Left lung (tissue), 10 donors: ENCODE results near the gene PSG11. TPM values are rescaled to one million over a fixed set of nuclear protein-coding genes. Genes with fewer than 3 reads are reported as not detected.
"Not testable (repeated sequence)": the region's sequence is repeated elsewhere in the genome, so short reads cannot be mapped to it uniquely, and the experiment has no call there.

ENCODE experiments used
- ATAC-seq: fragments of 200-7000 bp; cut with Tn5 transposase; one replicate; pipeline ENCODE4 v1.9.1; 2020; ENCODE audit warnings: moderate library complexity
- DNase-seq, 4 donors: peaks; one replicate each; pipeline ENCODE4 v3.0.0-alpha.2; 2013 to 2020
- H3K27ac ChIP-seq, 2 donors: fragments of 200-600 bp; sonication (generic) in 1 of 2; one replicate each; pipeline versions ENCODE4 v1.5.0 to v1.8.0; 2020 to 2021
- H3K27me3 ChIP-seq, 2 donors: fragments of 200-600 bp; sonication (generic) in 1 of 2; one replicate each; pipeline versions ENCODE4 v1.5.0 to v1.8.0; 2020 to 2021
- H3K36me3 ChIP-seq, 2 donors: fragments of 200-600 bp; sonication (generic) in 1 of 2; one replicate each; pipeline versions ENCODE4 v1.5.0 to v1.8.0; 2020 to 2021
- H3K4me1 ChIP-seq, 2 donors: fragments of 200-600 bp; one replicate each; pipeline ENCODE4 v1.8.0; 2021
- H3K4me3 ChIP-seq, 2 donors: fragments of 200-600 bp; sonication (generic) in 1 of 2; one replicate each; pipeline versions ENCODE4 v1.5.0 to v1.8.0; 2020 to 2021; ENCODE audit warnings: mild to moderate bottlenecking in 1 of 2
- H3K9me3 ChIP-seq, 2 donors: fragments of 200-600 bp; sonication (generic) in 1 of 2; one replicate each; pipeline versions ENCODE4 v1.5.0 to v1.8.0; 2020 to 2021
- intact Hi-C, 2 donors: fragments of 100-400 bp; cut with DNase I; formaldehyde crosslinking; loops; one replicate each; pipeline versions ENCODE4 v1.11.2 to v1.14.2; 2022
- polyA plus RNA-seq, 6 donors: library from polyadenylated mRNA; unstranded; fragments of 120-200 nt; gene quantifications; one replicate each; pipeline ENCODE4 v1.2.1, GENCODE V29; 2013; ENCODE audit not compliant: insufficient read length in 6 of 6
- total RNA-seq, 2 donors: library from RNA; stranded (reverse); fragmentation: NEBNext Ultra II Directional; extraction: Animal tissue kit (Norgen Biotek cat#: 25700); gene quantifications; one replicate each; pipeline ENCODE4 v1.2.1, GENCODE V29; 2021
- TF ChIP-seq, protein P1 (sequence below), 2 donors: fragments of 200-600 bp; sonication (generic) in 1 of 2; IDR thresholded peaks; one replicate each; pipeline versions ENCODE4 v1.5.0 to v1.8.0; 2021; ENCODE audit warnings: antibody characterized with exemption in 2 of 2
- donor health status: DM: no; HTN: yes; CAD: no.
- donor health status: DM: no; HTN: no; CAD: no.

The PSG11 gene
- total and polyA plus RNA-seq, 8 donors: 0.24 TPM; not detected in 7

DNA sequence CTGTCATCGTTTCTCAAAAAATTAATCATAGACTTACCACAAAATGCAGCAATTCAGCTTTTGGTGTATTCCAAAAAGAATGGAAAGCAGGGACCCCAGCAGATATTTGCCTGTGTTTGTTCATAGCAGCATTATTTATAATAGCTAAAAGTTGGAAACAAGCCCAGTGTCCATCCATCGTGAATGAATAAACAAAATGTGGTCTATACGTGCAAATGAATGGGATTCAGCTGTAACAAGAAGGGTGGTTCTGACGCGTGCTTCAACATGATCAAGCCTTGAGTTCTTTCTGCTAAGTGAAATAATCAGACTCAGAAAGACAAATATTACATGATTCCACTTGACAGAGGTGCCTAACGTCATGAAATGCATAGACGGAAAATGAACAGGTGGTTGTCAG lies 36.4 kb downstream of the PSG11 start:
- TF ChIP-seq, protein P1, sequence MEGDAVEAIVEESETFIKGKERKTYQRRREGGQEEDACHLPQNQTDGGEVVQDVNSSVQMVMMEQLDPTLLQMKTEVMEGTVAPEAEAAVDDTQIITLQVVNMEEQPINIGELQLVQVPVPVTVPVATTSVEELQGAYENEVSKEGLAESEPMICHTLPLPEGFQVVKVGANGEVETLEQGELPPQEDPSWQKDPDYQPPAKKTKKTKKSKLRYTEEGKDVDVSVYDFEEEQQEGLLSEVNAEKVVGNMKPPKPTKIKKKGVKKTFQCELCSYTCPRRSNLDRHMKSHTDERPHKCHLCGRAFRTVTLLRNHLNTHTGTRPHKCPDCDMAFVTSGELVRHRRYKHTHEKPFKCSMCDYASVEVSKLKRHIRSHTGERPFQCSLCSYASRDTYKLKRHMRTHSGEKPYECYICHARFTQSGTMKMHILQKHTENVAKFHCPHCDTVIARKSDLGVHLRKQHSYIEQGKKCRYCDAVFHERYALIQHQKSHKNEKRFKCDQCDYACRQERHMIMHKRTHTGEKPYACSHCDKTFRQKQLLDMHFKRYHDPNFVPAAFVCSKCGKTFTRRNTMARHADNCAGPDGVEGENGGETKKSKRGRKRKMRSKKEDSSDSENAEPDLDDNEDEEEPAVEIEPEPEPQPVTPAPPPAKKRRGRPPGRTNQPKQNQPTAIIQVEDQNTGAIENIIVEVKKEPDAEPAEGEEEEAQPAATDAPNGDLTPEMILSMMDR (IDR thresholded peaks at IDR 0.05): no peak
- ATAC-seq (no peak), DNase-seq (no peak)
- no peaks in the 10 kb centered on the region for H3K9me3 ChIP-seq
- H3K27me3 ChIP-seq: no peaks in the 10 kb centered on the region
- intact Hi-C loops: no loop called here
- no peaks in the 10 kb centered on the region for H3K36me3 ChIP-seq
- no peak overlapping the region for H3K27ac ChIP-seq
- no peak overlapping the region for H3K4me3 ChIP-seq
- no peaks in the 10 kb centered on the region for H3K4me1 ChIP-seq

DNA sequence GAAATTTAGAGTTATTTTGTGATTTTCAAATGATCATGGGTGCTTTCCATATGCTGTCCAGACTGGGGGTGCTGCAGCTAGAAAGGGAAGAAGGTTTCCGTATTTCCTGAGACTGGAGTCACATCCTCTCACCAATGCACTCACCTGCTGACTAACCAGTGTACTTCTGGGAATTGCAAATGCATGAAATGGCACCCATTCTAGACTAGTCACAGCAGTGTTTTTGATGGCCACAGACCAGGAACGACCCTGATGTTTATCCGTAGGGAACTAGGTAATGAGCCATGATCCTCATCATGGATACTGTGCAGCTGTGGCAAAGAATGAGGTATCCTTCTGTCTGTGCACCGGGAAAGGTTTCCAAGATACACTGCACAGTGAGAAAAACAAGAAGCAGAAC lies 37.1 kb downstream of the PSG11 start:
- H3K27me3 ChIP-seq, H3K27ac ChIP-seq, H3K4me1 ChIP-seq, DNase-seq, intact Hi-C loops, H3K36me3 ChIP-seq, H3K9me3 ChIP-seq, ATAC-seq, H3K4me3 ChIP-seq: not testable (repeated sequence)

DNA sequence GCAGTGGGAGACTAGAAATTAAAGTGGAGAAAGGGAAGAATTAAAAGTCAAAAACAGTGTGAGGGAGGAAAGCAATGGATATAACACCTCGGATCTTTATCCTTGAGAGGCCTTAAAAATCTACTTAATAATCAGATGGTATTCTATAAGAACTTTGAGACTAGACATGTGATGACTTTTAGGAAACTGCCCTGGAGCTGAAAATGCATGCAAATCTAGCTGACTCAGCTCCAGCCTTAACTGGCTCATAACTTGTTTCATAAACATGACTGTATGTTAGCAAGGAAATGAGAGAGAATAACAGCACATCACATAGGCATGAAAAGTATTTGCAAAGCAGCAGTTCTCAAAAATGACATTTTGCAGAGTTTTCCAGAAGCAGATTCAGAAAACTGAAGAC lies 38.1 kb downstream of the PSG11 start:
- H3K27ac ChIP-seq, H3K27me3 ChIP-seq, H3K4me1 ChIP-seq, H3K36me3 ChIP-seq, intact Hi-C loops, ATAC-seq, DNase-seq, H3K9me3 ChIP-seq, H3K4me3 ChIP-seq: not testable (repeated sequence)

DNA sequence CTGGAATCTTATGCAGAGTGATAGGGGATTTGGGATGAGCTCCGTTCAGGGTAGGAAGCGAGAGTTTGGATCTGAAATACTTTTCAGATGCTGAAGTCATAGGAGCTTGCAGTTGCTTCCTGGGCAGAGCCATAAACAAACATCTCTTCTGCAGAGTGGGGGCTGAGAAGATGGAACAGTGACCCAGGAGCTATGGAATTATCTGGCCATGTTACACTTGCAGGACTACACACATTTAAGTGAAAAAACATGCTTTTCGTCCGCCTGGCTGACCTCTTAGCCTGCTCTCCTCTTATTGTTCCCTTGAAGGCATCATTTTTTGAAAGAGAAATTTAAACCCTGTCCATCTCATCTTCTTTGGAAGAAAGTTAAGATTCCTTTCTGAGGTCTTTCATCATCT lies 40.7 kb downstream of the PSG11 start:
- Histone ChIP-seq H3K4me1 (no peaks in the 10 kb centered on the region), H3K36me3 (no peaks in the 10 kb centered on the region), H3K4me3 (no peak overlapping the region), H3K27ac (no peak overlapping the region), H3K27me3 (no peaks in the 10 kb centered on the region), H3K9me3 (no peaks in the 10 kb centered on the region)
- ATAC-seq (no peak), DNase-seq (no peak)
- intact Hi-C loops: no loop called here
- TF ChIP-seq, protein P1 (IDR thresholded peaks at IDR 0.05): no peak

DNA sequence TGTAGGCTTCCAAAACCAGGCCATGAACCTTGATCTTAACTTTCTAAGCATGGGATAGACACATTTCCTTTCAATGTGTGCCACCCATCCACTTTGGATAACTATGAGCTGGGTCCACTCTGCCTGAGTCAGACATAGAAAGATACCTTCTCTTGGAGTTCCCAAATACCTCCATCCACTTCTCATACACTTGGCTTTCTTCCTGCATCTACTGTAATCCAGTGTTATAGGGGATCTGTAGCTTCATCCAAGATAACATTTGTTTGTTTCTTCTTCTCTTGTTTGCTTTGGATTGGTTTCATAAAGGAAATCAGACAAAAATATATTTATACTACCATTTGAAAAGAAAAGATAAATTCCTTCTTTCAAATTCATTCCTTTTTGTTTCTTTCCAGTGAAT lies 44.2 kb downstream of the PSG11 start:
- H3K27ac ChIP-seq, H3K4me1 ChIP-seq, DNase-seq, H3K27me3 ChIP-seq, H3K36me3 ChIP-seq, intact Hi-C loops, ATAC-seq, H3K9me3 ChIP-seq, H3K4me3 ChIP-seq: not testable (repeated sequence)

DNA sequence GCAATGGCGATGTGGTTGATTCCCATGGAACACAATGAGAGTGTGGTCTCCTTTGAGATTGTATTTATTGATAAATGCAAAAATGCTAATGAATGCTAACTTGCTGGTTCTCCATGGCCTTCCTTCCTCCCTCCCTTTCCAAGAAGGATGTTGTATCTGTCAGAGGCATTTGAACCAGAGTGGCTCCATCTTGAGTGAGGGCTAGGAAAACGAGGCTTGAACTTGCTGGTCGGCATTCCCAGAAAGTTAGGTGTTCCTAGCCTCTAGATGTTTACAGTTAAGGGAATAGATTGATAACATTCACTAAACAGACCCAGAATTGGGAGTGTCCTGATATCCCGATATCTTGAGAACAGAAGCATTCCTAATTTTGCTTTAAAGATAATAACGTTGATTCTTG lies 54.8 kb downstream of the PSG11 start:
- H3K4me1 ChIP-seq, H3K4me3 ChIP-seq, ATAC-seq, intact Hi-C loops, H3K27ac ChIP-seq, H3K27me3 ChIP-seq, DNase-seq, H3K36me3 ChIP-seq, H3K9me3 ChIP-seq: not testable (repeated sequence)

DNA sequence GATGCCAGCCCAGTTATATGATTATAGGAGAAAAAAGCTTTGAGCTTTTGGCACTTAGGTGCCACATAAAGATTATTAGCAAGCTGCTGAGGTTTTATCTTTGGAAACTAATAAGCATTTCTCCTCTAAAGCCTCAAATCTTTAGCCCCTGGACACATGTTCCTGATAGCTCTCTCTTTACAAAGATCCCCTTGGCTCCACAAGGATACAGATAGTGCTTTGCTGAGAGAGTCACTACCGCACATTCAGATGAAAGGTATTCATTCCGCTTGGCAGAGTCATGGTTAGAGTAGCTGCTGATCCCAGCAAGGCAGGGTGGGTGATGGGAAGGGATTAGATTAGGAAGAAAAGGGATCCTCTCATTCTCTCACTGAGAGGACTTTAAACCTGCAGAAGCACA lies 61.1 kb downstream of the PSG11 start:
- DNase-seq: no peak
- TF ChIP-seq, protein P1 (IDR thresholded peaks at IDR 0.05): no peak
- Histone ChIP-seq H3K4me3 (no peak overlapping the region), H3K27ac (no peak overlapping the region), H3K36me3 (no peaks in the 10 kb centered on the region), H3K4me1 (no peaks in the 10 kb centered on the region), H3K9me3 (no peaks in the 10 kb centered on the region), H3K27me3 (peaks cover 0 to 13% of the 10 kb centered on the region in 2 donors)
- no peak for ATAC-seq
- intact Hi-C loops: no loop called here
